Activated CD8-positive, alpha-beta T cell treated with anti-CD3 and anti-CD28 coated beads for 36 hours (primary cell): Measurements from ENCODE around the gene ACAA2. TPM values are rescaled to one million over a fixed set of nuclear protein-coding genes. Genes with fewer than 3 reads are reported as not detected.

Experiments
- ATAC-seq: fragments of 200-7000 bp; cut with Tn5 transposase; one replicate; pipeline ENCODE4 v1.10.0; 2021; ENCODE audit warnings: mild to moderate bottlenecking, moderate library complexity
- CTCF ChIA-PET: fragments of 350-600 bp; sonication (Branson Sonifier 250); formaldehyde crosslinking; loops from one replicate; lab custom pipeline; 2021; ENCODE audit warnings: antibody characterized with exemption; lab: Charles Lee
- POLR2A ChIA-PET: fragments of 350-600 bp; sonication (Branson Sonifier 250); formaldehyde crosslinking; loops from one replicate; lab custom pipeline; 2021; ENCODE audit warnings: antibody characterized with exemption; lab: Charles Lee
- DNase-seq: peaks from one replicate; pipeline ENCODE4 v3.0.0-alpha.2; 2020
- H3K27ac Mint-ChIP-seq: one replicate; pipeline ENCODE4 v1.8.0; 2021; ENCODE audit warnings: mild to moderate bottlenecking, mixed read lengths
- H3K27me3 Mint-ChIP-seq: one replicate; pipeline ENCODE4 v1.8.0; 2021; ENCODE audit warnings: mixed read lengths
- H3K36me3 Mint-ChIP-seq: one replicate; pipeline ENCODE4 v1.8.0; 2021; ENCODE audit warnings: low read depth, mixed read lengths
- H3K4me1 Mint-ChIP-seq: one replicate; pipeline ENCODE4 v1.8.0; 2021; ENCODE audit warnings: low read depth, mixed read lengths
- H3K4me3 Mint-ChIP-seq: one replicate; pipeline ENCODE4 v1.8.0; 2021; ENCODE audit warnings: mild to moderate bottlenecking, moderate library complexity, mixed read lengths
- H3K9me3 Mint-ChIP-seq: one replicate; pipeline ENCODE4 v1.8.0; 2021; ENCODE audit warnings: mixed read lengths
- CTCF ChIP-seq: fragments of 200-600 bp; IDR thresholded peaks from one replicate; pipeline ENCODE4 v1.8.0; 2022; ENCODE audit warnings: antibody characterized with exemption, mild to moderate bottlenecking
- intact Hi-C: fragments of 100-400 bp; cut with micrococcal nuclease; formaldehyde crosslinking; loops from one replicate; pipeline ENCODE4 v1.10.0; 2022
- total RNA-seq, 2 experiments: library from RNA; stranded (reverse); gene quantifications; one replicate each; pipeline ENCODE4 v1.2.3, GENCODE V29; 2021

ACAA2 gene
- total RNA-seq, 2 experiments from 2014 or later = 83.3 to 84.6 TPM

GRCh38 chr18:49835405-49835804 is 22.1 kb upstream of the ACAA2 start:
- Mint-ChIP-seq H3K27me3 (no peaks in the 10 kb centered on the region), H3K9me3 (peaks cover 3% of the 10 kb centered on the region), H3K36me3 (no peaks in the 10 kb centered on the region), H3K27ac (no peak overlapping the region), H3K4me3 (no peak overlapping the region), H3K4me1 (no peaks in the 10 kb centered on the region)
- no peak for TF ChIP-seq CTCF
- ChIA-PET CTCF (interaction anchor here (1.8 kb wide), 1 partner anchor 9 kb away, joined by 4 read pairs; no protein-coding TSS in a partner anchor), POLR2A (no interaction called here)
- ATAC-seq (no peak), DNase-seq (no peak)
- intact Hi-C loops = no loop called here

DNA sequence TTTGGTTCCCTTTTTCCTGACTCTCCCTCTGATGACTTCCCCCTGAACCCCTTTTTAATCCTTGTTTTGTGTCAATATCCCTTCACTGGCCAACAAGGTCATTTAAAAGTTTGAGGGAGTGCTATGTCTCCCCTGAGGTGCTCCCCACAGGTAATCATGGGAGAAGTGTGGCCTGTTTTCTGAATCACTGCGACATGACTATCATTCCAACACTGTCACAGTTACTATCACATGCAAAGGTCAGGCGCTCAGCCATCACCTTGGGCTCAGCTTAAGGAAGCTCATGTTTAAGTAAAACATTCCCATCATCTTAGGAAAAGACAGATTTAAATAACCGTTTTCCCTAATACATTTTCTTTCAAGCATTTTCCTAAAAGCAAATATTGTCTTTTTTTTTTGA is 20.9 kb upstream of the ACAA2 start:
- Mint-ChIP-seq H3K4me3 (no peak overlapping the region), H3K36me3 (no peaks in the 10 kb centered on the region), H3K27me3 (no peaks in the 10 kb centered on the region), H3K4me1 (no peaks in the 10 kb centered on the region), H3K27ac (no peak overlapping the region), H3K9me3 (peaks cover 6% of the 10 kb centered on the region)
- no peak for DNase-seq
- no peak for TF ChIP-seq CTCF
- CTCF ChIA-PET = interaction anchor here (1.1 to 1.8 kb wide), 2 partner anchors 10 to 14 kb away, joined by 3 to 4 read pairs; no protein-coding TSS in a partner anchor
- POLR2A ChIA-PET = no interaction called here
- intact Hi-C loops = no loop called here
- ATAC-seq = no peak

DNA sequence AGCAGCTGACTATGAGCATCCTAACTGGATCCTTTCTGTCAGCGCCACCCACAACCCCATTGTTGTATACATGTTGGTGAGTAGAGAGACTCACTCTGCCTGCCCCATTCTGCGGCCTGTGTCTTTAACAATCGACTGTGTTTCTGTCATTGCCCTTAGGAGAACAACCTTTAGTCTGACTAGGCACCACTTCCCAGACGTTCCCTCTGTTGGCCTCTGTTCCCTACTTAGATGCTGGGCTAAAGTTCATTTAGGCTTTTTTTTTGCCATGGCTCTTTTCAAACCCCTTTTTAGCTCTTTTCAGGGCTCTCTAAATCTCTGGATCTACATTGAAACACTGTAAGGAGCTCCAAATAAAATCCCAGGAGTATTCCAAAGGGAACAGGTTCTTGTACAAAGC is 20.5 kb upstream of the ACAA2 start:
- intact Hi-C loops = no loop called here
- no peak for DNase-seq
- H3K36me3 Mint-ChIP-seq = no peaks in the 10 kb centered on the region
- H3K27me3 Mint-ChIP-seq = no peaks in the 10 kb centered on the region
- no peak overlapping the region for H3K4me3 Mint-ChIP-seq
- TF ChIP-seq CTCF = no peak
- no peak for ATAC-seq
- peaks cover 6% of the 10 kb centered on the region for H3K9me3 Mint-ChIP-seq
- POLR2A ChIA-PET = no interaction called here
- H3K4me1 Mint-ChIP-seq = no peaks in the 10 kb centered on the region
- CTCF ChIA-PET = interaction anchor here (1.1 to 1.8 kb wide), 2 partner anchors 11 to 14 kb away, joined by 3 to 4 read pairs; no protein-coding TSS in a partner anchor
- H3K27ac Mint-ChIP-seq = no peak overlapping the region

DNA sequence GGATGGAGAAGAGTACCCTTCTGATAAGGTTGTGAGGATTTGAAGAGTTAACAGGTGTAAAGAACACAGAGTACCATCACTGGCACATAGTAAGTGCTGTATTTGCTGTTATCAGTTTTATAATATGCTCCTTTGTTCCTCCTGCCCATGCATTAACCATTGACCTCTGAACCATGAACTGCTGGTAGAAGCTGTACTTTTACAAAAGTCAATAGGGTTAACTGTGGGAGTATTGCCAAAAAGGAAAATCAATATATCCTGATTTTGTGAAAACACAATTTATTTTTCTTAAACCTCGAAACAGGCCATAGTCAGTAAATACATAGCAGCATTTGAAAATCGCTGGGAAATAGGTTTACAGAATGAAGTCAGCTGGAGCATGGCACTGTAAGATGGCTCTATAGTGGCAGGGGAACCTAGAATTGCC is 18.9 kb upstream of the ACAA2 start:
- peaks cover 2% of the 10 kb centered on the region for H3K36me3 Mint-ChIP-seq
- intact Hi-C loops = no loop called here
- peaks cover 18% of the 10 kb centered on the region for H3K9me3 Mint-ChIP-seq
- ChIA-PET POLR2A (no interaction called here), CTCF (no interaction called here)
- ATAC-seq (no peak), DNase-seq (no peak)
- H3K4me1 Mint-ChIP-seq = no peaks in the 10 kb centered on the region
- H3K27me3 Mint-ChIP-seq = no peaks in the 10 kb centered on the region
- no peak overlapping the region for H3K4me3 Mint-ChIP-seq
- H3K27ac Mint-ChIP-seq = no peak overlapping the region
- TF ChIP-seq CTCF = no peak

DNA sequence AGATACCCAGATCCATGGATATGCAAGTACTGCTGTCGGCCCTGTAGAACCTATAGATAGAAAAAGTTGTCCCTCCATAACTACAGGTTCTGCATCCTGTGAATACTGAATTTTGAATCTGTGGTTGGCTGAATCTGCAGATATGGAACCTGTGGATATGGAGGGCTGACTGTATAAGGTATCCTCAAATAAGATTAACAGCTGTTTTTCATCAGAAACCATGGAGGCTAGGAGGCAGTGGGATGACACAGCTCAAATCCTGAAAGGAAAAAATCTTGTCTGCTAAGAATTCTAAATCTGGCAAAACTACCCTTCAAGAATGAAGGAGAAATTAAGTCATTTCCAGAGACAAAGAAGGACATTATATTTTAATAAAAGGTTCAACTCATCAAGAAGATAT is 14.7 kb upstream of the ACAA2 start:
- intact Hi-C loops = no loop called here
- CTCF ChIA-PET = no interaction called here
- no peak for DNase-seq

More for the DNA sequence above, 14.7 kb upstream of the ACAA2 start:
- Mint-ChIP-seq H3K27ac (no peak overlapping the region), H3K36me3 (peaks cover 8% of the 10 kb centered on the region), H3K4me3 (no peak overlapping the region), H3K4me1 (peaks cover 2% of the 10 kb centered on the region), H3K27me3 (no peaks in the 10 kb centered on the region), H3K9me3 (peaks cover 23% of the 10 kb centered on the region)
- TF ChIP-seq CTCF = no peak
- ATAC-seq = no peak
- POLR2A ChIA-PET = no interaction called here
